ENCODE data around the gene GMDS.
A peak's percentile ranks its signal among the peaks of the same experiment; 100 is the strongest.

GMDS gene

GRCh38 chr6:1940381-1940780 is 305.0 kb downstream of the GMDS start:
- DNase-seq (ENCODE audit: low read depth), result no peak

DNA sequence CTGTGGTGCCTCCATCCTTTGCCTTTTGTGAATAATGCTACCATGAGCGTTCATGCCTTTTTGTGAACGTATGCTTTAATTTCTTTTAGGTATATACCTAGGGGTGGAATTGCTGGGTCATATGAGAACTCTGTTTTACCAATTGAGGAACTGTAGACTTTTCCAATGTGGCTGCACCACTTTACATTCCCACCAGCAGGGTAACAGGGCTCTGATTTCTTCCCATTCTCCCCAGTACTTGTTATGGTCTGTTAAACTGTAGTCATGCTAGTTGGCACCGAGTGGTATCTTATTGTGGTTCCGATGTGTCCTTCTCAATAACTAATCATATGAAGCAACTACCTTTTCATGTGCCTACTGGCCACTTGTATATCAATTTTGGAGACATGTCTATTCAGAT is 312.1 kb downstream of the GMDS start:
- no peak for DNase-seq (ENCODE audit: low read depth)

GRCh38 chr6:1931817-1932216 is 313.6 kb downstream of the GMDS start:
- no peak for DNase-seq (ENCODE audit: low read depth)

GRCh38 chr6:1930356-1930755 is 315.0 kb downstream of the GMDS start:
- DNase-seq (ENCODE audit: low read depth), result no peak

DNA sequence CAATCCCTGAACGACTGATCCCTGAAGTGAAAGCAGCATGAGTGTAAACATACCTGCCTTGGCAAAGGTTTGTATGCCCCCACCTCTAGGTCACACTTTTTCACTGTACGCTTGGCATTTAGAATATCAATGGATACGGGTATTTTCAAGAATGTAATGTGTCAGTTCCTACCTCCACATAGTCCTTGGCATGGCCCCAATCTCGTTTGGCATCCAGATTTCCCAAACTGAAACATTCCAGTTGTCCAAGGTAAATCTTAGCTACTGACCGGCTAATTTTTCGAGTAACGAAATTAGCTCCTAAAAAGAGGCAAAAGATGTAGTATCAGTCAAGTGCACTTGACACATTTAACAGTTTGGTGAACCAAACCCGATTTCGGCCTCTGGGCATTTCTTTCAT is 315.5 kb downstream of the GMDS start:
- DNase-seq (ENCODE audit: low read depth), result no peak

DNA sequence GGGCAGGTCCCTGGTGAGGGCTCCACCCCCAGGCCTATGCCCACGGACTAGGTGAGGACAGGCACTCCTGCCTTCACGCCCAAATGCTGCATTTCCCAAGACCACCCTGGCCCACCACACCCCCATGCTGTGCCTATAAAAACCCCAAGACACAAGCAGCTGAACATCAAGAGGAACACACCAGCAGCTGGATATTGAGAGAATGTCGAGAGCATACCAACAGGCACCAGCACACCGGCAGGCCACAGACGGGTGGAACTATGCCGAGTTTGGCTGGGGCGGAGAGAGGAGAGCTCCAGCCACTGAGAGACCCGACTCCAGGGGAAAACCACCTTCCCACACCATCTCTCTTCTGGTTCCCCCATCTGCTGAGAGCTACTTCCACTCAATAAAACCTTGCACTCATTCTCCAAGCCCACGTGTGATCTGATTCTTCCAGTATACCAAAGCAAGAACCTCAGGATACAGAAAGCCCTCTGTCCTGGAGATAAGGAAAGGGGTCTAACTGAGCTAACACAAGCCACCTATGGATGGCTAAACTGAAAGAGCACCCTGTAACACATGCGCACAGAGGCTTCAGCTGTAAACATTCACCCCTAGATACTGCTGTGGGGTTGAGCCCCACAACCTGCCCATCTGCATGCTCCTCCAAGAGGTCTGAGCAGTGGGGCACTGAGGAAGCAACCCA is 319.5 kb downstream of the GMDS start:
- no peak for DNase-seq (ENCODE audit: low read depth)

- no peak for DNase-seq (ENCODE audit: low read depth)
Measured at GRCh38 chr6:1923449-1923848, 322.0 kb downstream of the GMDS start.

DNA sequence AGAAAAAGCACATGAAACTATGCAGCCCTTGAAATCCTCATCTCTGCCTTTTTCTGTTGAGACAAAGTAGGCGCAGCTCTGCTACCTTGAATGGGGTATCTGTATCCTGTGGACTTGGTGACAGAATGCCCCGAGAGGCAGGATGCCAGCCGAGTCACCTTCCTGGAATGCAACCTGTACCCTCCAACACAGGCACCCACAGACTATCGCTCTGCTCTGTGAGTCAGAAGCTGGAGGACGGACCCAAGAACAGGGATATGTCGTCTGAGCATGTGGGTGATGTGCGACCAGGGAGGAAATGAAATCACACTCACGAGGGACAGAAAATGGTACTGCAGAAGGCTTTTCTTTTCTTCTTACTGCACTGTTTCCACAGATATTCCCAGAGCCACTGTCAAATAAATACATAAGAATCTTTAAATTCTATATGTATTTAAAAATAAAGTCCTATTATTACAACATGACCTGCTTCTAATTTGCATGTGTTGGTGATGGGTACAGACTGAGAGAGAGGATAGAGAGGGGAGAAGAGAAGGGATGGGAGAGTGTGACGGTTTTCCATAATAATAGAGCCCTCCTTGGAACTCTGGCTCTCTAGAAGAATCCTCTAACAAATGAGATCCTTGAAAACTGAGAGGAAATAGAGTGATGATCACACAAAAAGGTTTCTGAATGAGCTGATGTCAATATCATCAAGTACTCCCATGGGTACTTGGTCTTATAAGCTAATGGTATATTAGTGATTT is 327.6 kb downstream of the GMDS start:
- DNase-seq (ENCODE audit: low read depth), result peak; percentile 53

DNA sequence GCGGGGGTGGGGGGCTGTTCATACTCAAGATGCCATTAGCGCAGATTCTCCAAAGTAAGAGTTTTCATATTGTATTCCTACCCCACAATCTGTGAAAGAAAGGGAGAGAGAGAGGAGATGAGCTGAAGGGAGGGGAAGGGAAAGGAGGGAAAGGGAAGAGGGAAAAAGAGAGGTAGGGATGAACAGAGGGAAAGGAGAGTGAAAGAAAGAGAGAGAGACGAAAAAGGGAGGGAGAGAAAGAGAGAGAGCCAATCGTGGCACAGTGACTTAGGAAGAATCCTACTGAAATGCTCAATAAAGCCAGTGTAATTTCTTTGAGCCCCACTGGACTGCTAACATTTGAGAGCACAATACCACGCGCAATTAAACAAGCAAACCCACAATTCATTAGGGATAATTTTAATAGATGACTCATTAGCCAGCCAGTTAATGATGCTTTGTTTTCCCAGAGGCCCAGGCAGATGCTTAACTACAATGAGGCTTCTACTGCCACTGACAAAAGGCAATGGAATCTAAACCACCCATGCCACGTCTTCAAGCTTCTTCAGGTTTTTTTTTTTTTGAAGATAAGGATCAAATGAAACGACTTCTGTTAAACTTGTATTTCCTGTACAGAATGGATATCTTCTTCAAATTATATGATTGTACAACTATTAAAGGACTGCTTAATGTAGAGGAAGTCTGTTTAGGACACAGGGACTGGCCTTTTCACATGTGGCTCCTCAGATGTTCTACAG is 328.9 kb downstream of the GMDS start:
- DNase-seq (ENCODE audit: low read depth), result peak; percentile 50

DNA sequence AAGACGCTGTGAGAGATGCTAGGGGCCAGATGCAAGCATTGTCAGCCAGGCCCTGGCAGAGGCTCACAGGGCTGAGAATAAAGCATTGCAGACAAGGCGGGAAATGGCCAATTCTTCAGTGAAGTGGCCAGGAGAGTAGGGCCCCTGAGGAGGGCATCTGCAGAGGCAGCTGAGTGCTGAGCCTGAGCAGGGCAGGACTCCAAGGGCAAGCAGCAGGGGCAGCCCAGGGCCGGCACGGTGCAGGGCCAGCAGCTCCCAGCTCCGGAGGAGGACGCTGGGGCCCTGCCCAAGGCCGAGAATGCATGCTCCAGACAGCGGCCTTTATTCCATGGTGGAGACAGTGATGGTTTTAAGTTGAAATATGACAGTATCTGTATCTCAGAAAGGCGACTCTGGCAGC is 330.2 kb downstream of the GMDS start:
- DNase-seq (ENCODE audit: low read depth), result no peak

GRCh38 chr6:1913577-1913976 is 331.8 kb downstream of the GMDS start:
- DNase-seq (ENCODE audit: low read depth), result no peak

GRCh38 chr6:1912731-1913130 is 332.7 kb downstream of the GMDS start:
- DNase-seq (ENCODE audit: low read depth), result no peak

- no peak for DNase-seq (ENCODE audit: low read depth)
Measured at GRCh38 chr6:1911474-1911873, 333.9 kb downstream of the GMDS start.

- no peak for DNase-seq (ENCODE audit: low read depth)
Measured at GRCh38 chr6:1910621-1911407, 334.6 kb downstream of the GMDS start.

DNA sequence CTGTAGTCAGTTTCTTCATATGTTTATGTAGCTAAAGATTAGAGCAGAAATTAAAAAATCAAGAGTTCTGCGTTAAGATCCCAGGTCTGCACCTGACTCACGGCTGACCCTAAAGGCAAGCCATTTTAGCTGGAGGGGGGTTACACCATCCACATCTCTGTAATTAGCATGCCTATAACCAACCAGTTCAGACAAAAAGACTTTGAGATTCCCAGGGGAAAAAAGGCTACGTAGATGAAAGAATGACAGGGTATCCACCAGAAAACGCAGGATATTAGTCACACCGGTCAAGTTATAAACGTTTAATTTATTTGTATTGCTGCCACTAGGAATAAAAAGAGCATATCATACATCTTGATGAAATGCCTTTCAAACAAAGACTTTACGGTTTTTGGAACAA is 336.6 kb downstream of the GMDS start:
- DNase-seq (ENCODE audit: low read depth), result no peak

DNA sequence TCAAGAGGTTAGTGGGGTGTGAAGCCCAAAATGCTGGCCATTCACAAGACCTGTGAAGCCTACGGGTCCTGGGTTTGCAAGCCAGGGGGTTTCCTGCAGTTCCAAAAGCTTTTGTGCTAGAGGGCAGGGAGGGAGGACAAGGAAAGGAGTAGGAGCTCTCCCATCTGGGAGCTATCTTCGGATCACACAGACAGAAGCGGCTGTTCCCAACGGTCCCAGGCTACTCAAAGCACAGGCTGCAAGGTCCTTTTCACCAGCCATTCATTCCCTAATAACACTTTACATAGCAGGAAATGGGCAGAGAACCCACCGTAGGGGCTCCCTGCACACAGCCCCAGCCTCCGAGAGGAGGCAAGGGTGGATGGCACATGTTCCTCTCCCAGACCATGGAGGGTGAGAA is 338.8 kb downstream of the GMDS start:
- no peak for DNase-seq (ENCODE audit: low read depth)

- no peak for DNase-seq (ENCODE audit: low read depth)
Measured at GRCh38 chr6:1906014-1906413, 339.4 kb downstream of the GMDS start.

GRCh38 chr6:1904898-1905297 is 340.5 kb downstream of the GMDS start:
- DNase-seq (ENCODE audit: low read depth), result no peak

DNA sequence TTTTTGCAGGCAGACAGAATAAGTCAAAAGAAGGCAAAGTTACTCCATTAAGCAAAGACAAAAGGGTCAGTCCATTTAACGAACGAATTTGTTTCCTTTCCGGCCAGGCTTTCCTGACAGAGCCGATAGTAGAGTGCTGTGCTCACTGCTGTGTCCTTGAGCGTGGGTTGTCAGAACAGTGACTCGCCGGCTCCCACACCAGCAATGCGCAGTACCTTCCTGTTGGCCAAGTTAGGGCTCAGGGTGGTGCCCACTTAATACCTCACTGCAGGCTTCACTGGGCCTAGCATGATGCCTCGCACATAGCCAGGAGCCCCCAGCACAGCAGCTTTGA is 341.0 kb downstream of the GMDS start:
- DNase-seq (ENCODE audit: low read depth), result no peak

GRCh38 chr6:1903780-1904465 is 341.5 kb downstream of the GMDS start:
- no peak for DNase-seq (ENCODE audit: low read depth)

DNA sequence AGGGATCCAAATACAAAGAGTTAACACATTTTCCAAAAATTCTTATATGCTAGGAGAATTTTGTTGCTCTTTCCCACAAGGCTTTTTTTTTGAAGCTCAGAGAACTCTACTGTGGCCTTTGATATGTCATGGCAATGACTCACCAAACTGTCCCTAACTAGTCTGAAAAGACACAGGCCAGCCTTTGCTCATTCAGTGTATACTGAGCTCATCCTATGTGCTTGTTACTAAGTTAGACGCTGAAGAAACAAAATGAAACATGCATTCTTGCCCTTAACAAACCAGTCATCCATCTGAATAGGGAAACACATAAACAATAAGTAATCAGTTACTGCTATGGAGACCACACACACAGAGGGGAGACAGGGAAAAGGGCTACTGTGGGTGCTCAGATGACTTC is 343.8 kb downstream of the GMDS start:
- DNase-seq (ENCODE audit: low read depth), result no peak

- DNase-seq (ENCODE audit: low read depth), result no peak
Measured at GRCh38 chr6:1896897-1897296, 348.5 kb downstream of the GMDS start.
